Gastrocnemius medialis (tissue), 4 donors: ENCODE measurements around the gene SPINT1.

Source experiments
- POLR2A ChIP-seq, 2 donors: fragments of 450-650 bp; IDR thresholded peaks; one replicate each; pipeline ENCODE4 v1.6.1; 2017; ENCODE audit warnings: antibody characterized with exemption in 2 of 2, mild to moderate bottlenecking in 2 of 2, moderate library complexity in 2 of 2
- TF ChIP-seq, protein P1 (sequence below), 5 experiments: fragments of 450-650 bp in 3 of 5; fragments of 200-600 bp in 2 of 5; sonication (generic) in 2 of 5; IDR thresholded peaks in 4 of 5; conservative IDR thresholded peaks in 1 of 5; 1 replicate in 4 of 5; 2 replicates in 1 of 5; pipeline ENCODE4 v1.5.1; 2016 to 2019; ENCODE audit warnings: antibody characterized with exemption in 5 of 5, mild to moderate bottlenecking in 3 of 5, moderate library complexity in 3 of 5

DNA sequence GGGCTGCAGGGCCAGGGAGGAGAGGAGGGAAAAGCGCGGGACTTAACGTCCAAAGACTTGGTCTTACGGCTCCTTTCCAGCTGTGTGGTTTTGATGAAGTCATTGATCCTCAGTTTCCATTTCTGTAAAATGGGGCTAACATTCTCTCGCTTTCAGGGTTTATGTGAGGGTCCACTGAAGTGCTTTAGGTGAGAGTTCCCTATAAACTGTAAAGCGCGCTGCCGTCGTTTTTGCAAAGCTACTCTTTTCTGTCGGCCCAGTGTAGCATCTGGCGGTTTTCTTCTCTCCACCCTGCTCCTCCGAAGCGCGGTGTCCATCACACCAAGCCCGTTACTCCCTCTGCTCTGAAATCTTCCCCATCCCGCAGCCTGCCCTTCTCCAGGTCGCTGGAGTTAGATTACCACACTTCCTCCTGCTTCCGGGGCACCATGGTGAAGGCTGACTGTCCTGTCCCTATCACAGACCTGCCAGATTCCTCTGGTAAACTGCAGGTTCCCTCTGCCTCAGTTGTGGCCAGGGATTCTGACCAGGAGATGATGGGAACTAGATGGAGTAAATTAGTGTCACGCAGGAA lies 35.9 kb upstream of the SPINT1 start:
- TF ChIP-seq, protein P1, sequence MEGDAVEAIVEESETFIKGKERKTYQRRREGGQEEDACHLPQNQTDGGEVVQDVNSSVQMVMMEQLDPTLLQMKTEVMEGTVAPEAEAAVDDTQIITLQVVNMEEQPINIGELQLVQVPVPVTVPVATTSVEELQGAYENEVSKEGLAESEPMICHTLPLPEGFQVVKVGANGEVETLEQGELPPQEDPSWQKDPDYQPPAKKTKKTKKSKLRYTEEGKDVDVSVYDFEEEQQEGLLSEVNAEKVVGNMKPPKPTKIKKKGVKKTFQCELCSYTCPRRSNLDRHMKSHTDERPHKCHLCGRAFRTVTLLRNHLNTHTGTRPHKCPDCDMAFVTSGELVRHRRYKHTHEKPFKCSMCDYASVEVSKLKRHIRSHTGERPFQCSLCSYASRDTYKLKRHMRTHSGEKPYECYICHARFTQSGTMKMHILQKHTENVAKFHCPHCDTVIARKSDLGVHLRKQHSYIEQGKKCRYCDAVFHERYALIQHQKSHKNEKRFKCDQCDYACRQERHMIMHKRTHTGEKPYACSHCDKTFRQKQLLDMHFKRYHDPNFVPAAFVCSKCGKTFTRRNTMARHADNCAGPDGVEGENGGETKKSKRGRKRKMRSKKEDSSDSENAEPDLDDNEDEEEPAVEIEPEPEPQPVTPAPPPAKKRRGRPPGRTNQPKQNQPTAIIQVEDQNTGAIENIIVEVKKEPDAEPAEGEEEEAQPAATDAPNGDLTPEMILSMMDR (IDR thresholded peaks at IDR 0.05 in 4 of 5, conservative IDR thresholded peaks at IDR 0.05 in 1 of 5) = no peak
- TF ChIP-seq POLR2A (IDR thresholded peaks at IDR 0.05) = no peak
